Memory B cell (primary cell): ENCODE results near the gene ERO1B.

Experiments
- ATAC-seq: fragments of 150-1000 bp; cut with Tn5 transposase; 2 replicates; pipeline ENCODE4 v1.10.0; 2021; ENCODE audit warnings: low read depth, mild to moderate bottlenecking, moderate library complexity
- DNase-seq, 2 donors: peaks; one replicate each; pipeline ENCODE4 v3.0.0; 2022; ENCODE audit warnings: low spot score in 2 of 2
- H3K27ac Mint-ChIP-seq: one replicate; pipeline ENCODE4 v1.8.0; 2022; ENCODE audit warnings: mild to moderate bottlenecking, moderate library complexity, mixed read lengths
- H3K27me3 Mint-ChIP-seq: one replicate; pipeline ENCODE4 v1.8.0; 2022; ENCODE audit warnings: mixed read lengths
- H3K36me3 Mint-ChIP-seq: one replicate; pipeline ENCODE4 v1.8.0; 2022; ENCODE audit warnings: mild to moderate bottlenecking, mixed read lengths
- H3K4me1 Mint-ChIP-seq: one replicate; pipeline ENCODE4 v1.8.0; 2022; ENCODE audit warnings: mixed read lengths
- H3K4me3 Mint-ChIP-seq: one replicate; pipeline ENCODE4 v1.8.0; 2022; ENCODE audit warnings: mild to moderate bottlenecking, moderate library complexity, mixed read lengths
- H3K9me3 Mint-ChIP-seq: one replicate; pipeline ENCODE4 v1.8.0; 2022; ENCODE audit warnings: mixed read lengths

Gene ERO1B

GRCh38 chr1:236311040-236311439, 29.3 kb upstream of the ERO1B start:
- H3K9me3 Mint-ChIP-seq: no peaks in the 10 kb centered on the region
- H3K4me3 Mint-ChIP-seq: no peak overlapping the region
- H3K27ac Mint-ChIP-seq: no peak overlapping the region
- no peak for ATAC-seq
- H3K4me1 Mint-ChIP-seq: no peaks in the 10 kb centered on the region
- no peaks in the 10 kb centered on the region for H3K36me3 Mint-ChIP-seq
- H3K27me3 Mint-ChIP-seq: peaks cover 6% of the 10 kb centered on the region
- no peak for DNase-seq

- Mint-ChIP-seq H3K4me3 (no peak overlapping the region), H3K4me1 (peaks cover under 1% of the 10 kb centered on the region), H3K27ac (no peak overlapping the region), H3K27me3 (peaks cover 3% of the 10 kb centered on the region), H3K36me3 (no peaks in the 10 kb centered on the region), H3K9me3 (no peaks in the 10 kb centered on the region)
- ATAC-seq (no peak), DNase-seq (no peak)
Observed at GRCh38 chr1:236308827-236309226, 27.1 kb upstream of the ERO1B start.

GRCh38 chr1:236307435-236307834, 25.7 kb upstream of the ERO1B start:
- H3K27me3 Mint-ChIP-seq: peaks cover 3% of the 10 kb centered on the region
- H3K36me3 Mint-ChIP-seq: no peaks in the 10 kb centered on the region
- ATAC-seq: no peak
- H3K4me1 Mint-ChIP-seq: peaks cover 3% of the 10 kb centered on the region
- no peak for DNase-seq
- no peaks in the 10 kb centered on the region for H3K9me3 Mint-ChIP-seq
- no peak overlapping the region for H3K4me3 Mint-ChIP-seq
- no peak overlapping the region for H3K27ac Mint-ChIP-seq

- no peak overlapping the region for H3K27ac Mint-ChIP-seq
- peaks cover 3% of the 10 kb centered on the region for H3K4me1 Mint-ChIP-seq
- ATAC-seq (no peak), DNase-seq (no peak)
- no peak overlapping the region for H3K4me3 Mint-ChIP-seq
- H3K27me3 Mint-ChIP-seq: peaks cover 2% of the 10 kb centered on the region
- no peaks in the 10 kb centered on the region for H3K9me3 Mint-ChIP-seq
- no peaks in the 10 kb centered on the region for H3K36me3 Mint-ChIP-seq
Observed at GRCh38 chr1:236304682-236305081, 22.9 kb upstream of the ERO1B start.

GRCh38 chr1:236303675-236304074, 21.9 kb upstream of the ERO1B start:
- H3K4me3 Mint-ChIP-seq: no peak overlapping the region
- no peak for ATAC-seq
- no peak overlapping the region for H3K27ac Mint-ChIP-seq
- H3K4me1 Mint-ChIP-seq: peaks cover 3% of the 10 kb centered on the region
- DNase-seq: no peak
- H3K36me3 Mint-ChIP-seq: no peaks in the 10 kb centered on the region
- peaks cover 2% of the 10 kb centered on the region for H3K27me3 Mint-ChIP-seq
- H3K9me3 Mint-ChIP-seq: no peaks in the 10 kb centered on the region

GRCh38 chr1:236302941-236303340, 21.2 kb upstream of the ERO1B start:
- no peaks in the 10 kb centered on the region for H3K36me3 Mint-ChIP-seq
- no peak overlapping the region for H3K27ac Mint-ChIP-seq
- DNase-seq (no peak), ATAC-seq (no peak)
- no peak overlapping the region for H3K4me3 Mint-ChIP-seq
- peaks cover 3% of the 10 kb centered on the region for H3K4me1 Mint-ChIP-seq
- H3K9me3 Mint-ChIP-seq: no peaks in the 10 kb centered on the region
- H3K27me3 Mint-ChIP-seq: peaks cover 2% of the 10 kb centered on the region

- ATAC-seq (no peak), DNase-seq (no peak)
- Mint-ChIP-seq H3K27ac (no peak overlapping the region), H3K4me3 (no peak overlapping the region), H3K4me1 (peaks cover 3% of the 10 kb centered on the region), H3K36me3 (no peaks in the 10 kb centered on the region), H3K27me3 (peaks cover 2% of the 10 kb centered on the region), H3K9me3 (no peaks in the 10 kb centered on the region)
Observed at GRCh38 chr1:236301958-236302335, 20.2 kb upstream of the ERO1B start.

GRCh38 chr1:236301080-236301957, 19.6 kb upstream of the ERO1B start:
- Mint-ChIP-seq H3K4me1 (peaks cover 3% of the 10 kb centered on the region), H3K27me3 (peaks cover 2% of the 10 kb centered on the region), H3K36me3 (no peaks in the 10 kb centered on the region), H3K27ac (no peak overlapping the region), H3K9me3 (no peaks in the 10 kb centered on the region), H3K4me3 (no peak overlapping the region)
- DNase-seq (no peak), ATAC-seq (no peak)

- Mint-ChIP-seq H3K27ac (no peak overlapping the region), H3K9me3 (no peaks in the 10 kb centered on the region), H3K4me1 (no peaks in the 10 kb centered on the region), H3K4me3 (no peak overlapping the region), H3K36me3 (no peaks in the 10 kb centered on the region), H3K27me3 (peaks cover 2% of the 10 kb centered on the region)
- DNase-seq (no peak), ATAC-seq (no peak)
Observed at GRCh38 chr1:236297161-236297560, 15.4 kb upstream of the ERO1B start.

- Mint-ChIP-seq H3K4me3 (no peak overlapping the region), H3K36me3 (no peaks in the 10 kb centered on the region), H3K27me3 (peaks cover 2% of the 10 kb centered on the region), H3K27ac (no peak overlapping the region), H3K9me3 (no peaks in the 10 kb centered on the region), H3K4me1 (no peaks in the 10 kb centered on the region)
- DNase-seq (no peak), ATAC-seq (no peak)
Observed at GRCh38 chr1:236292425-236292824, 10.7 kb upstream of the ERO1B start.

- Mint-ChIP-seq H3K9me3 (no peaks in the 10 kb centered on the region), H3K27ac (no peak overlapping the region), H3K27me3 (peaks cover 2% of the 10 kb centered on the region), H3K36me3 (no peaks in the 10 kb centered on the region), H3K4me3 (no peak overlapping the region), H3K4me1 (peaks cover 4% of the 10 kb centered on the region)
- no peak for ATAC-seq
- DNase-seq: no peak
Observed at GRCh38 chr1:236289492-236290131, 7.9 kb upstream of the ERO1B start.

- Mint-ChIP-seq H3K4me3 (no peak overlapping the region), H3K9me3 (no peaks in the 10 kb centered on the region), H3K27ac (no peak overlapping the region), H3K36me3 (no peaks in the 10 kb centered on the region), H3K4me1 (peaks cover 13% of the 10 kb centered on the region), H3K27me3 (peaks cover 2% of the 10 kb centered on the region)
- ATAC-seq: no peak
- no peak for DNase-seq
Observed at GRCh38 chr1:236288620-236288976, 6.8 kb upstream of the ERO1B start.

GRCh38 chr1:236287757-236288619, 6.2 kb upstream of the ERO1B start:
- Mint-ChIP-seq H3K36me3 (no peaks in the 10 kb centered on the region), H3K4me1 (peaks cover 14% of the 10 kb centered on the region), H3K9me3 (no peaks in the 10 kb centered on the region), H3K27me3 (peaks cover 2% of the 10 kb centered on the region), H3K4me3 (no peak overlapping the region), H3K27ac (no peak overlapping the region)
- DNase-seq: no peak
- no peak for ATAC-seq

GRCh38 chr1:236287356-236287755, 5.6 kb upstream of the ERO1B start:
- no peak for DNase-seq
- no peak overlapping the region for H3K27ac Mint-ChIP-seq

More at GRCh38 chr1:236287356-236287755, 5.6 kb upstream of the ERO1B start:
- Mint-ChIP-seq H3K4me3 (no peak overlapping the region), H3K27me3 (peaks cover 2% of the 10 kb centered on the region), H3K9me3 (no peaks in the 10 kb centered on the region), H3K36me3 (no peaks in the 10 kb centered on the region), H3K4me1 (peaks cover 21% of the 10 kb centered on the region)
- no peak for ATAC-seq
